ENCODE results near the gene SMAD3. TPM values are rescaled to one million over a fixed set of nuclear protein-coding genes. Genes with fewer than 3 reads are reported as not detected.
A peak's percentile ranks its signal among the peaks of the same experiment; 100 is the strongest.

Gene SMAD3
- polyA plus RNA-seq, 10 donors, result 22.3 to 34.0 (median 24.1) TPM

- DNase-seq, result no peak
These were observed 59.6 kb downstream of the SMAD3 start for GRCh38 chr15:67124911-67125588.

DNA sequence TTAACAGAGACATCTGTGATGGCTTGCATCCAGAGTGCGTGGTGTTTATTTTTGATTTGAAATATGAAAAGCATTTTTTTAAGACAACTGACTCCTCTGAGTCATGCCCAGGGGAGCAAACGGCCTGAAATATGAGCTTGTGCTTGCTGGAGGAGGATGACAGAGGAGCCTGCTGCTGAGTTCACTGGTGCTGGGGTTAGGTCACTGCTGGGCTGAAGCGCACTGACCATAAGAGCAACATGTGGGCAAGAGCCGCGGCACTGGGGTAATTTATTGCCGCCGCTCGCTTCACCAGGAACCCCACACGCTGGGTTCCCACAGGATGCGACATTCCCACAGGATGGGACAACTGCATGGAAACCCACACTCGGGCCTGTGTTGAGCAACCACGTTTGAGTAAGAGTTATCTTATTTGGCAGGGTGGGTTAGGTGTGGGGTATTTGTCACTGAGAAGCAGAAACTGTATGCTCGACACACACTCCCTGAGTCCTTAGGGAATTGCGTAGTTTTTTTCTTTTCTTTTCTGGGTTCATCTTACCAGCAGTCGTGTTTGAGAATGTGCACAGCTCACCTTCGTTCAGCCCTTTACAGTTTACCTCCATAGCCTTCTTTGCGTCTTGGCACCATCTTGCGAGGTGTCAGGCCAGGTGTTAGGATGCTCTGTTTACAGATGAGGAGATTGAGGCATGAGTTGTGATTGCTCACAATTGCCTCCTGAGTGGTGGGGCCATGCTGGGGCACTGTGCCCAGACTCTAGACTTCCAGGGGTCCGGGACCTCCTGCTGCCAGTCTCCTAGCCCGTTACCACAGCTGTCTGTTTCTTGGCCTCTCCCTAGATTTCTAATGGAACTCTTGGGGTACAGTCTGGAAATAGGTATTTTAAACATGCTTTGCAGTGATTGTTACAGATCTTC, 60.4 kb downstream of the SMAD3 start:
- peak; percentile 92 to 96 (median 96) for DNase-seq

GRCh38 chr15:67126551-67127330, 61.3 kb downstream of the SMAD3 start:
- DNase-seq, result no peak

DNA sequence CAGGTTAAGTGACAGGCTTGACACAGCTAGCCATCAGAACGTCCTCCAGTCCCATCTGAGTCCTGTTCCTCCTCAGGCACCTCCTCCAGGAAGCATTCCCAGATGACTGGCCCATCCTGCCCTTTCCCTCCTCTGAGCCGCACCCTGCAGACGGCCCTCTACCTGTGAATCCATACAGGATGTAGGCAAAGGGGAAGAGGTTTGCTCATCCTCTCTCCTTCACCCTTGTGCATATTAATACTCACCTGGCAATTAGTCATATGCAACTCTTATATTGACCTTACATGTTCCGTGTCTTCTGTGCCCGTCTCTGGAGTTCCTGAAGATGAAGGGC, 61.9 kb downstream of the SMAD3 start:
- no peak for DNase-seq

- peak in 1 of 3 donors; percentile 94 for DNase-seq
These were observed 62.6 kb downstream of the SMAD3 start for GRCh38 chr15:67127965-67128364.

DNA sequence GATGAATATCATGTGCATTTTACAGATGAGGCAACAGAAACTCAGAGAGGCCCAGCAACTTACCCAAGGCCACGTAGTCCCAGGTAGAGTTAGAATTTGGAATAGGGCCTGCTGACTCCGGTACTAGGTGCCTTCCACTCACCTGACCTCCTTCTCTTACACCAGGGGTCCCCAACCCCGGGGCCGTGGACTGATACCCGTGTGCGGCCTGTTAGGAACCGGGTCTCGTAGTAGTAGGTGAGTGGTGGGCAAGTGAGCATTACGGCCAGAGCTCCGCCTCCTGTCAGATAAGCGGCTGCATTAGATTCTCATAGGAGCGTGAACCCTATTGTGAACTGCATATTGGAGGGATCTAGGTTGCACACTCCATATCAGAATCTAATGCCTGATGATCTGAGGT, 64.8 kb downstream of the SMAD3 start:
- DNase-seq, result no peak

DNA sequence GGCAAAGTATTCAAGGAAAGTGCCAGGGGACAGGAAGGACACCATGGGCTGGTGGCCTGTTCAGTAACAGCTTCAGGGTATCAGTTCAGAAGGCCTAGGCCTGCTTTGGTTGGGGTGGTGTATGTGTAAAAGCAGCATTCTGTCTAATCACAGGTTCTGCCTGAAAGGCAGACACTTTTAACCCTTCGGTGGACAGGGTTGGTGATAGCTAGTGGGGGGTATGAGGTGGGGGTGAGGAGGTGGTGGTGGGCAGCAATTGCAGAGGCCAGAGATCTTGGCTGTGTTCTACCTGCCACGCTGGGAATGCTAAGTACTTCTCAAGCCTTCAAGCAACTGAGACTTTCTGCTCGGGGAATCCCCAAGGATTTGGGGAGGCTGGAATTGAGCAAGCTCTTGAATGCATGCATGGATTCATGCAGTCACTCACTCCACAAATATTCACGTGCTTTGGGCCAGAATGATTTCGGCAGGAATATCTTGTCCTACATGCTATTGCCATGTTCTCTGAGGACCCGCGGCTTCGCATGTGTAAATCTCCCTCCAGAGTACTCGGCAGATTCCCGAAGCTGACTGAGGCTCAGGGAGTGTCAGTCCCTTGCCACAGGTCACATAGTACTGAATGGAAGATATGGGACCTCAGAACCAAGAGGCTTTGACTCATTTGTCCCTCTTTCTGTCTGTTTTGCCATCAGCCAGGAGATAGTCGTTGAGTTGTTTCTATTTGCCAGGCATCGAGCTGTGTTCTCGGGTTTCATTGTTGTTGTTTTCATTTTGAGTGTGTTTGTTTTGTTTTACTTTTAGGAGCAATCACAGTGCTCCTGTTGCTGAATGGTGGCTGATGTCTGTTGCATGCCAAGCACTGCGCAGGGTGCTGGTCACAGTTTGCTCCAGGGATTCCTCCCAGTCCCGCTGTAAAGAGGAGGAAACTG, 65.5 kb downstream of the SMAD3 start:
- no peak for DNase-seq

DNA sequence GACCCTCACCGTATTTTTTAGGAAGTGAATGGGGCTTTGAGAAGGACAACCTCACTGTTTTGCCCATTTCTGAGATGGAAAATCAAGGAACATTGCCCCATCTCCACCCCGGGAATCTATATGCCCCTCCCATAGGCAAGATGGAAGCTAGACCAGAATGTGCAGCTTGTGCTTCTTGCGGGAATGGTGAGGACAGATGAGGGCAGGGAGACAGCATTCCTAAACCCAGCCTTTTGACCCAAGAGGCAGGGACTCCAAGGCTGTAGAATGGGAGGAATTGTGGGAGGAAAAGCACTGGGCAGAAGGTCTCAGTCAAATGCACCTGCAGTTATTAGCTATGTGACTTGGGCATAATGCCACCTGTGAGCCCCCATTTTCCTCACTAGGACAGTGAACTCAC, 66.9 kb downstream of the SMAD3 start:
- DNase-seq, result no peak

DNA sequence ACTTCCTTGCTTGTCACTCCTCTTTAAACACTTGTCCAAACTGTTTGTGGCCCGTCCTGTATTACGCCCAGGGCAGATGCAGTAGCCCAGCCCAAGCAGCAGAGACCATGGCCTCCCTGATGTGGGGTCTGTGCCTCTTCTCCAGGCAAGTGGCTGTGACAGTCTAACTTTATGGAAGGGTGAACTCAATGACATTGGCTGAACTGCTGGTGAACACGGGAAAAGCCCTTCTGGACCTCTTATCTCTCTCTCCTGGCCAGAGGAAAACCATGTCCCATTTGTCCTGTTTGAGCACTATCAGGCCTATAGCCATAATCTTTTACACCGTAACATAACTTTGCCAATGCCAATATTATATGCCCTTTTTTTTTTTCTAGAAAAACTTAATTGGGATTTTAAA, 67.6 kb downstream of the SMAD3 start:
- no peak for DNase-seq

DNA sequence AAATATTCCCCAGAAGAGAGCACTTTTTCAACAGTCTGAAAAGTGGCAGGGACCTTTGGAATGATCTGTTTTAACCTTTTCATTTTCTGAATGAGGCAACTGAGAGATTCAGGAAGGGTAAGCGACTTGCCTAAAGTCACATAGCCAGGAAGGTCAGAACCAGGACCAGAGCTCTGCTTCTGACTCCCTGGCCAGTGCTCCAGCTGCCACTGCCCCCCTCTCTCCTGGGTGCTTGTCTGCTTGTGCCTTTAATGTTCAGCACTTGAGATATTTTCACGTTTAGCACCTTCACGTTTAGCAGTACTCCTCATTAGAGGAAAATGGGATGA, 68.3 kb downstream of the SMAD3 start:
- DNase-seq, result no peak

GRCh38 chr15:67134067-67134838, 68.9 kb downstream of the SMAD3 start:
- DNase-seq, result peak in 1 of 3 donors; percentile 63

DNA sequence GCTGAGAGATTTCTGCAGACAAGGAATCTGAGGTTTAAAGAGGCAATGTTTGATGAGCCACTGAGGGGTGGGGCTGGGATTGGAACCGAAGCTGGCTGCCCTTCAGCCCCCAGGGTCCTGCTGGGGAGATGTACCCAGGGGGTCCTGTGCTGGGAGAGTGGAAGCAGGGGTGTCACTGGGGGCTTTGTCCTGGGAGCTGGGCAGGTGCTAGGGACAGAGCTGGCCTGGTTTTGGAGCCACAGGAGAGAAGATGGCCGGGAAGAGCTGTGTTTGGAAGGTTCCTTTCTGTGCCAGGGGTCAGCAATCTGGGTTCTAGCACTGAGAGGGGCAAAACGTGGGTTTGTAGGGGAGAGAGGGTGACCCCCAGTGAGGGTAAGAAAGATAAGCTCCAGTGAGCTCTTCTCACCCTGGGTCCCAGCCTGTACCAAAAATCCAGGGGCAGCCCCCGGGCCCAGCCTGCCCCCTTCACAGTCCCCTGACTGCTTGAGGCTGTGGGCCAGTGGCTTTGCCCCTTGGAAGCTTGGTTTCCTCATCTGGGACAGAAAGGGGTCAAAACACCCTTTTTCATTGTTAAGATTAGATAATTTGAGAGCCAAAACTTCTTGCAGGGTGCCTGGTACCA, 69.6 kb downstream of the SMAD3 start:
- DNase-seq, result no peak

DNA sequence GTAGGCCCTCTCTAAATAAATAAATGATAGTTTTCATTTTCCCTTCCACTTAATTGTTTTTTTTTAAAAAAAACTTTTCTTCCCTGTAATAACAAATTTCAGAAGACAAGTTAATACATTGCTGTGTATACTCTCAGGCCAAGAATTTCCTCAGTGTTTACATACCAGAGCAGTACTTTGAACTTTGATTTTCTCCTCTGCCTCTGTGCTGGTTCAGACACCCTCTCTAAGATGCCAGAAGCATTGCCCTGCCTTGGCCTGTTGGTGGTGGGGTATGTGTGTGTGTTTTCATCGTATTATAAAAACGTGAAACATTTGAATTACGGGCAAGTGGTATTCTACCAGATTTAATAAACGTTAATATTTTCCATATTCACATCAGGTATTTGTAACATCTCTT, 70.1 kb downstream of the SMAD3 start:
- DNase-seq, result no peak

GRCh38 chr15:67136802-67137201, 71.4 kb downstream of the SMAD3 start:
- DNase-seq, result no peak

- no peak for DNase-seq
These were observed 71.9 kb downstream of the SMAD3 start for GRCh38 chr15:67137319-67137718.

DNA sequence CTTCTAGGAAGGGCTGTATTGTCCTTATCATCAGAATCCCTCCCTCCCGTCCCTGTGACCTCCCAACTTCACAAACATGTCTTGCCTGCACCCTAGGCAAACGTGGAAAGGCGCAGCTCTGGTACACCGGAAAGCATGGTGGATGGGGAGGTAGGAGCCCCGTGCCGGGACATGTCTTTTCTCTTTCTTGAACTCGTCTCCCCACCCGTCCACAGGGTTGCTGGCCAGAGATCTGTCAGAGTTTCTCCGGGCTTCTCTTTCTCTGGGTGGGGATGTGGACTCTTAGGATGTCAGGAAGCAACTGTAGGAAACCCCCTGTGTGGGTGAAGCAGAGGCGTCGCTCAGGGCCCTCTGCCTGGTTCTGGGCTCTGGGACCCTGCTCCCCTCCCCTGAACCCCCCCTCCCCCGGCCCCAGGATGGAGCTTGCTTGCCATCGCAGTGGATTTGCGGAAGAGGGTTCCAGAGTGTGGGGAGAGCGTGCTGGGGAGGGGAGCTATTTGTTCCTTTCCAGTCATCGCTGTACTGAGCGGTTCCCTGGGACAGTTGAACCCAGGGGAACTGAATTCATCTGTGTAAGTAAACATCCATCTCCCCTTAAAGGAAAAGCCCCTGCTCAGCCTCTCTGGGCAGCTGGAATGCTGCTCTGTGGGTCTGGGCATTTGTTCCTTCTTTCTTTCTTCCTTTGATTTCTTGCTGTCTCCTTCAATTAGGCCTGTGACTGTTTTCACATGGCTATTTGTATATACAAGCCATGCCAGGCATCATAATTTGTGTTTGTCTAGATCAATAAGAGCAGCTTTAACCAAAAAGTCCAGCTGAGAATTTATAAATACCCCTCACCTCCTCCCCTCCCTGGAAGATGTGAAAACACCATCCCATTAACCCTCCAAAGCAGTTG, 72.8 kb downstream of the SMAD3 start:
- DNase-seq, result no peak

DNA sequence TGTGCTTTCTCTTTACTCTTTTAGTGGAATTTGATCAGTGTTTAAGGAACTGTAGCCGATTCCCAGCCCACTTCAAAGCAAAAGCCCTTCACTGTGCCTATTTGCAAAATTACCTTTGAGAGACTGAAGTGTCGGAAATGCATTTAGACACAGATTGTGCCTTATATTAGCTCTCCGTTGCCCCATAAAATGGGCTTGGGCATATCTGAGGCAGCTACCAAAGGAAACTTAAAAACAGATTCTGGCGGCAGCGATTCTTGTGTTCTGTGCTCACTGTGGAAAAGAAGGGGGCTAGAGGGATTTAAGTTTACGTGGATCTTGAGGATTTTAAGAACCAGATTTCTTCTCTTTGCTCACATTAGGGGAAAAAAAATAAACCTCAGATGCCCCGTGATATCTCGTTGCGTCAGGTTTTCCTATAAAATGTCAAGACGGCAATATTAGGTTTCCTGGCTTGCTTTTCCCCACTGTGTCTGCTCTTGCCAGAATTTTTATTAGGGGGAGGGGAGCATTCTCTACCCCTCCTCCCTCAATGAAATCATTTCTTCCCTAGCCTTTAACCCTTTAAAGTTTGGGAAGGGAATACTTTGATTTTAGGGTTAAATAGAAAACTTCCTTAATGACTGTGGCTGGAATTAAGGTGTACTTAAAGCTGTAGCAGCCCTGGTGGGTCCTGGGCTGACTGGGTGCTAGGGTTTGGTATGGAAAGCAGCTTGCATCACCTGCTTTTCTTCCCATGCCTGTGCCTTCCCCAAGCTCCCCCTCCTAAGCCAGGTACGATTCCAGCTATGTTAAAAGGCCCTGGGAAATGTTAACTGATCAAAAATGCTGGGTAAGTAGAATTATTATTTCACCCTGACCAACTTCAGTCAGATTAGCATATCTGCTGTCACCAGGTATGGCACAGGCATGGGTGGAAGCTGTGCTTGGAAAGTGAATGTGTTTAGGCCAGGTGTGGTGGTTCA, 73.8 kb downstream of the SMAD3 start:
- peak in 1 of 3 donors; percentile 69 for DNase-seq
